ENCODE data around the gene ZBTB6. TPM values are rescaled to one million over a fixed set of nuclear protein-coding genes. Genes with fewer than 3 reads are reported as not detected.

ZBTB6 gene
- total and polyA plus RNA-seq, 9 of the 15 experiments (the other 6 are each of a cell fraction or from before 2014, with no cell fraction given) = 1.4 to 7.2 (median 5.3) TPM

- TF ChIP-seq EP300 (IDR thresholded peaks at IDR 0.05; ENCODE audit: low read length) (peak; percentile 37; the same call in 1 of the 2 replicates), SMAD4 (CRISPR knock-in tag; conservative IDR thresholded peaks at IDR 0.05) (peak; percentile 68; the same call in 1 of the 2 replicates), FOXP1 (CRISPR knock-in tag; IDR thresholded peaks at IDR 0.05) (0 out of 2 replicates have a peak, but pooled peaks have one; percentile 64), CHD2 (IDR thresholded peaks at IDR 0.05; ENCODE audit: low read depth, low read length) (peak; percentile 72; the same call in 1 of the 2 replicates), MCM5 (IDR thresholded peaks at IDR 0.05; ENCODE audit: low read depth) (no peak), EP400 (IDR thresholded peaks at IDR 0.05) (peak; percentile 77), TGIF2 (CRISPR knock-in tag; IDR thresholded peaks at IDR 0.05) (no peak), ZBTB11 (CRISPR knock-in tag; IDR thresholded peaks at IDR 0.05) (peak; percentile 79 to 97 (median 94); a peak in 5 of 6 replicates), MLLT1 (IDR thresholded peaks at IDR 0.05) (0 out of 4 replicates have a peak, but pooled peaks of 1 of the 2 experiments have one; percentile 41), SMARCA5 (IDR thresholded peaks at IDR 0.05) (peak; percentile 90; the same call in 1 of the 2 replicates), SMARCC2 (IDR thresholded peaks at IDR 0.05; ENCODE audit: low read depth) (no peak), TFAP4 (CRISPR knock-in tag; IDR thresholded peaks at IDR 0.05; ENCODE audit: borderline replicate concordance) (peak; percentile 88), NKRF (IDR thresholded peaks at IDR 0.05; ENCODE audit: borderline replicate concordance) (peak; percentile 61; the same call in 1 of the 2 replicates), BCOR (IDR thresholded peaks at IDR 0.05) (peak; percentile 86), VEZF1 (CRISPR knock-in tag; IDR thresholded peaks at IDR 0.05) (peak; percentile 62), CGGBP1 (CRISPR knock-in tag; IDR thresholded peaks at IDR 0.05) (0 out of 2 replicates have a peak, but pooled peaks have one; percentile 0), SPI1 (IDR thresholded peaks at IDR 0.05; ENCODE audit: borderline replicate concordance, low read depth, low read length) (peak; percentile 91)
These were observed at the start of gene ZBTB6 (continued) for GRCh38 chr9:122912964-122913673.
